Tibial nerve (tissue), 4 donors: ENCODE measurements around the gene ITGAL. TPM values are rescaled to one million over a fixed set of nuclear protein-coding genes. Genes with fewer than 3 reads are reported as not detected.

Experiments
- DNase-seq, 2 donors: peaks; one replicate each; pipeline ENCODE4 v3.0.0-alpha.2; 2019; ENCODE audit warnings: low spot score in 2 of 2
- H3K27ac ChIP-seq, 4 donors: fragments of 200-600 bp; sonication (generic) in 3 of 4; one replicate each; pipeline ENCODE4 v1.5.1; 2017 to 2019; ENCODE audit warnings: mild to moderate bottlenecking in 1 of 4
- H3K27me3 ChIP-seq, 2 donors: fragments of 200-600 bp; sonication (generic) in 1 of 2; one replicate each; pipeline versions ENCODE4 v1.5.1 to v1.6.0; 2017 to 2019
- H3K36me3 ChIP-seq, 3 donors: fragments of 200-600 bp; sonication (generic); one replicate each; pipeline ENCODE4 v1.5.1; 2018 to 2019
- H3K4me1 ChIP-seq, 4 donors: fragments of 200-600 bp; sonication (generic) in 3 of 4; one replicate each; pipeline ENCODE4 v1.5.1; 2017 to 2019
- H3K4me3 ChIP-seq, 4 donors: fragments of 200-600 bp; sonication (generic) in 3 of 4; one replicate each; pipeline ENCODE4 v1.5.1; 2017 to 2019; ENCODE audit warnings: mild to moderate bottlenecking in 1 of 4, moderate library complexity in 1 of 4
- H3K9me3 ChIP-seq, 4 donors: fragments of 200-600 bp; sonication (generic) in 3 of 4; one replicate each; pipeline ENCODE4 v1.5.1; 2017 to 2019
- EP300 ChIP-seq, 2 donors: sonication (generic); formaldehyde crosslinking; IDR thresholded peaks; one replicate each; pipeline ENCODE4 v1.6.1; 2017; ENCODE audit warnings: antibody characterized with exemption in 2 of 2, mild to moderate bottlenecking in 1 of 2
- POLR2A ChIP-seq, 2 donors: fragments of 450-650 bp; IDR thresholded peaks; one replicate each; pipeline ENCODE4 v1.6.1; 2017; ENCODE audit warnings: antibody characterized with exemption in 2 of 2, mild to moderate bottlenecking in 2 of 2, moderate library complexity in 2 of 2
- WGBS, 2 donors: methylation state at CpG; one replicate each; pipeline ENCODE4 v1.1.5; 2018; 5-methylcytosine and 5-hydroxymethylcytosine counted together
- total RNA-seq, 4 donors: library from RNA; depleted of rRNA; stranded (reverse); fragments of >200 nt; gene quantifications; one replicate each; pipeline ENCODE4 v1.1.0, GENCODE V29; 2016
- TF ChIP-seq, protein P1 (sequence below), 5 experiments: fragments of 200-600 bp in 3 of 5; fragments of 450-650 bp in 2 of 5; sonication (generic) in 3 of 5; IDR thresholded peaks; one replicate each; pipeline ENCODE4 v1.5.1; 2016 to 2019; ENCODE audit warnings: antibody characterized with exemption in 5 of 5, mild to moderate bottlenecking in 3 of 5, moderate library complexity in 2 of 5

The ITGAL gene
- total RNA-seq, 4 donors from 2014 or later = 2.4 to 8.8 (median 2.9) TPM

DNA sequence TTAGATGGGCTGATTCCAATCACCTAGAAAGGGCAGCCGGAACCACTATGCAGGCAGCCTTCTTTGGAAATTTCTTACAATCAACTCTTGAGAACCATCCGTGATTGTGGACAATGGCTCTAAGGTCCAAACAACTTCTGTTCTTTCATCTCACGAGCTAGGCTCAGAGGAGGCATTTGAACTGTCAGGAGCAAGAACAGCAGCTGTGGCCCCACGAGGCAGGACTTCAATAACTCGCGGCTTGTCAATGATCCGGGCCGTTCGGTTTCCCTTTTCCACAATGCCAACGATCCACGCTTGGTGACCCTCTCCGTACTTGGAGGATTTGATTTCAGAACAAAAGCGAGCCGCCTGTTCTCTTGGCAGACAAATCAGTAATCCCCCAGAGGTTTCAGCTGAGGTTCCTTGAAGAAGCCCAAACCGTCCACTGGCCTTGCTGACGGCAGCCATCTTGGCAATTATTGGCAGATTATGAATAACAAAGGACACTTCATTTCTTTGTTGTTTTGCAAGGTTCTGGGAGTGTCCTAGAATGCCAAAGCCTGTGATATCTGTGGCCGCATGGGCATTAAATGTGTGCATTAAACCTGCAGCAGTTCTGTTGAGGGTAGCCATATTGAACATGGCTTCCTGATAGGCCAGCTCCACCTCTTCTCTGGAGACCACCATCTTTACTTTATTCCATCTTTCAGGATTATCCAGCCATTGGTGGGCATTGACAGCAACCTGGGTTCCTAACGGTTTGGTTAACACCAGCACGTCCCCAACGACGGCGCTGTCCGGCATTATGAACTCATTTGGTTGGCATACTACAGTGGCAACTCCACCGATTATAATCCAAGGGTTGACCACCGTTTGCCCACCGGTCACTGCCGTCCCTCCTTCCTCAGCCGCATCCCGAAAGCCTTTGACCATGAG, 28.1 kb upstream of the ITGAL start:
- Histone ChIP-seq H3K27ac (peak overlapping the region; percentile 60 to 98 (median 96)), H3K9me3 (no peaks in the 10 kb centered on the region), H3K36me3 (peaks cover 0 to 22% (median 0%) of the 10 kb centered on the region in 3 donors), H3K27me3 (no peaks in the 10 kb centered on the region), H3K4me3 (peak overlapping the region; percentile 58 to 100 (median 91)), H3K4me1 (peaks cover 0 to 23% (median 17%) of the 10 kb centered on the region in 4 donors)
- no peak for DNase-seq
- WGBS, 2 donors = 92 to 94% methylated on average over 29 of the region's 29 CpGs
- TF ChIP-seq EP300 (IDR thresholded peaks at IDR 0.05) (no peak), POLR2A (IDR thresholded peaks at IDR 0.05) (no peak)
- TF ChIP-seq, protein P1, sequence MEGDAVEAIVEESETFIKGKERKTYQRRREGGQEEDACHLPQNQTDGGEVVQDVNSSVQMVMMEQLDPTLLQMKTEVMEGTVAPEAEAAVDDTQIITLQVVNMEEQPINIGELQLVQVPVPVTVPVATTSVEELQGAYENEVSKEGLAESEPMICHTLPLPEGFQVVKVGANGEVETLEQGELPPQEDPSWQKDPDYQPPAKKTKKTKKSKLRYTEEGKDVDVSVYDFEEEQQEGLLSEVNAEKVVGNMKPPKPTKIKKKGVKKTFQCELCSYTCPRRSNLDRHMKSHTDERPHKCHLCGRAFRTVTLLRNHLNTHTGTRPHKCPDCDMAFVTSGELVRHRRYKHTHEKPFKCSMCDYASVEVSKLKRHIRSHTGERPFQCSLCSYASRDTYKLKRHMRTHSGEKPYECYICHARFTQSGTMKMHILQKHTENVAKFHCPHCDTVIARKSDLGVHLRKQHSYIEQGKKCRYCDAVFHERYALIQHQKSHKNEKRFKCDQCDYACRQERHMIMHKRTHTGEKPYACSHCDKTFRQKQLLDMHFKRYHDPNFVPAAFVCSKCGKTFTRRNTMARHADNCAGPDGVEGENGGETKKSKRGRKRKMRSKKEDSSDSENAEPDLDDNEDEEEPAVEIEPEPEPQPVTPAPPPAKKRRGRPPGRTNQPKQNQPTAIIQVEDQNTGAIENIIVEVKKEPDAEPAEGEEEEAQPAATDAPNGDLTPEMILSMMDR (IDR thresholded peaks at IDR 0.05) = no peak

DNA sequence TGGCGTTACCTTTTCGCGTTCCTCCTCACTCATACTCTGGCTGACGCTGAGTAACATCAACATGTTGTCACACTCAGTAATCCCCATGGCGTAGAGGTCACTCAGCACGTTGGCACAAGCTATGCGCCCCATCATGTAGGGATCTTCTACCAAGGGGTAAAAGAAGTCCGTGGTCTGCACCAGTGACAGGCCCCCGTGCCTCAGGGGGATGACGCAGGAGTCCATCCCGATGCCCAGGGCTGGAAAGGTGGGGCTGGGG, 27.5 kb upstream of the ITGAL start:
- Histone ChIP-seq H3K9me3 (no peaks in the 10 kb centered on the region), H3K4me1 (peaks cover 0 to 23% (median 17%) of the 10 kb centered on the region in 4 donors), H3K4me3 (peak overlapping the region; percentile 58 to 100 (median 91)), H3K36me3 (peaks cover 0 to 22% (median 0%) of the 10 kb centered on the region in 3 donors), H3K27ac (peak overlapping the region; percentile 60 to 98 (median 96)), H3K27me3 (no peaks in the 10 kb centered on the region)
- no peak for DNase-seq
- 34 to 40% methylated on average over 11 of the region's 11 CpGs for WGBS, 2 donors
- TF ChIP-seq POLR2A (IDR thresholded peaks at IDR 0.05) (no peak), EP300 (IDR thresholded peaks at IDR 0.05) (no peak)
- TF ChIP-seq, protein P1 (IDR thresholded peaks at IDR 0.05) = no peak

DNA sequence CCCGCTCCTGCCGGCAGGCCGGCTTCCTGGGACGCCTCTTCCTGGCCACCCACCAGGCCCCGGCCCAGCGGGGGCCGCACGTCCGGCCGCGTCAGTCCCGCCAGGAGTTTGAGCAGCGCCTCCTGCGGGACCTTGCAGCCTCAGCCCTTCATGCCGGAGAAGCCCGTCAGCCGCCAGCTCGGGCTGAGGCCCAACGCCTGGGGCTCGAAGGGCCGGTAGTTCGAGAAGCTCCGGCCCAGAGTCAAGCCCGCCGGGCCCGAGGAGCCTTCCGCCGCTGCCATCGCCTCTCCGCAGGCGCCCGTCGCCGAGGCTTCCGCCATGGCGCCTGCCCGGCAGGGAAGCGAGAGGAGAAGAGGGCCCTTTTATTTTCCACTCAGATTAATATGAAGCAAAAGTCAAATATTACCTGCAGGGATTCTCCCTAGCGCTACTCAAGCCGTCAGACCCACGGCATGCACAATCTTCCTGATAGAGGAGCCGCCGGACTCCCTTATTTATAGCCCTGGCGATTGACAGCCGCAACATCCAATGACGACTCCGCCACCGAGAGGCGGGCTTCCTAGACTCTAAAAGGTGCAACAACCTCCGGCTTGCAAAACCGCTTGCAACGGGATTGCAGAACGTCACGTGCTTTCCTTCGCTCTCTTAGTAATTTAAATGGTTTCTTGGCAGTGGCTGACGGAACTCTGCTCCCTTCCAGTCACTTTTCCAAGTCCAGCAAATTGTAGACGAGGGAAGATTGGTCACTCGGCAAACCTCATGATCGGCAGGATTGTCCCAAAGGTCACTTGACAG, 26.9 kb upstream of the ITGAL start, which contains the start of gene SEPHS2:
TSS of gene SEPHS2 (minus strand) at position 467 of the 795 bp plus-strand sequence. CDS start at position 320, 147 bp downstream.
- Histone ChIP-seq H3K9me3 (no peaks in the 10 kb centered on the region), H3K27ac (peak within 1 kb of the TSS; percentile 60 to 98 (median 96)), H3K27me3 (no peaks in the 10 kb centered on the region), H3K4me3 (peak within 1 kb of the TSS; percentile 58 to 100 (median 91)), H3K4me1 (peaks cover 0 to 23% (median 17%) of the 10 kb centered on the region in 4 donors), H3K36me3 (peaks cover 0 to 22% (median 0%) of the 10 kb centered on the region in 3 donors)
- peak; percentile 99 to 100 for DNase-seq
- peak; percentile 65 to 94 for TF ChIP-seq EP300 (IDR thresholded peaks at IDR 0.05)
- peak; percentile 32 to 85 for TF ChIP-seq POLR2A (IDR thresholded peaks at IDR 0.05)
- TF ChIP-seq, protein P1 (IDR thresholded peaks at IDR 0.05) = peak; percentile 25 to 56 (median 45)
- WGBS, 2 donors = 1 to 2% methylated on average over 45 to 51 of the region's 59 CpGs

DNA sequence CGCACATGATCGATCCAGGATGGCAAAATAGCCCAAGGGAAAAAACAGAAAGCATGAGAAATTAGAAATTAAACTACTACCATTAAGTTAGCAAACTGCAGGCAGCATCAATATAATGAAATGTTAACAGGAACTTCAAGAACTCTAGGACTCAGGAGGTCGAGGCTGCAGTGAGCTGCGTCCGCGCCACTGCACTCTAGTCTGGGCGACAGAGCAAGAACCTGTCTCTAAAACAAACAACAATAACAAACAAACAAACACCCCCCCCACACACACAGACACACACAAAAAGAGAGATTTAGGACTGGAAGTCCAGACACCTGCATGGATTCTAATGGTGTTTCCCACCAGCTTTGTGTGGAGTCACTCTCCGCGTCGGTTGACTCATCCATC, 26.3 kb upstream of the ITGAL start:
- Histone ChIP-seq H3K27ac (peak overlapping the region; percentile 60 to 98 (median 96)), H3K27me3 (no peaks in the 10 kb centered on the region), H3K9me3 (no peaks in the 10 kb centered on the region), H3K4me1 (peaks cover 0 to 23% (median 17%) of the 10 kb centered on the region in 4 donors), H3K36me3 (peaks cover 0 to 22% (median 0%) of the 10 kb centered on the region in 3 donors), H3K4me3 (peak overlapping the region; percentile 58 to 100 (median 91))
- TF ChIP-seq, protein P1 (IDR thresholded peaks at IDR 0.05) = no peak
- TF ChIP-seq EP300 (IDR thresholded peaks at IDR 0.05) = no peak
- TF ChIP-seq POLR2A (IDR thresholded peaks at IDR 0.05) = no peak
- 73 to 75% methylated on average over 10 of the region's 10 CpGs for WGBS, 2 donors
- no peak for DNase-seq
